NCI-H2029 treated with DMSO at 0.1 percent for 48 hours (cell line): ENCODE data around the gene KRTAP3-3.
A peak's percentile ranks its signal among the peaks of the same experiment; 100 is the strongest.

Source experiments
- DNase-seq: peaks from one replicate; lab custom pipeline; 2025; lab: John Stamatoyannopoulos, UW

KRTAP3-3 gene

DNA sequence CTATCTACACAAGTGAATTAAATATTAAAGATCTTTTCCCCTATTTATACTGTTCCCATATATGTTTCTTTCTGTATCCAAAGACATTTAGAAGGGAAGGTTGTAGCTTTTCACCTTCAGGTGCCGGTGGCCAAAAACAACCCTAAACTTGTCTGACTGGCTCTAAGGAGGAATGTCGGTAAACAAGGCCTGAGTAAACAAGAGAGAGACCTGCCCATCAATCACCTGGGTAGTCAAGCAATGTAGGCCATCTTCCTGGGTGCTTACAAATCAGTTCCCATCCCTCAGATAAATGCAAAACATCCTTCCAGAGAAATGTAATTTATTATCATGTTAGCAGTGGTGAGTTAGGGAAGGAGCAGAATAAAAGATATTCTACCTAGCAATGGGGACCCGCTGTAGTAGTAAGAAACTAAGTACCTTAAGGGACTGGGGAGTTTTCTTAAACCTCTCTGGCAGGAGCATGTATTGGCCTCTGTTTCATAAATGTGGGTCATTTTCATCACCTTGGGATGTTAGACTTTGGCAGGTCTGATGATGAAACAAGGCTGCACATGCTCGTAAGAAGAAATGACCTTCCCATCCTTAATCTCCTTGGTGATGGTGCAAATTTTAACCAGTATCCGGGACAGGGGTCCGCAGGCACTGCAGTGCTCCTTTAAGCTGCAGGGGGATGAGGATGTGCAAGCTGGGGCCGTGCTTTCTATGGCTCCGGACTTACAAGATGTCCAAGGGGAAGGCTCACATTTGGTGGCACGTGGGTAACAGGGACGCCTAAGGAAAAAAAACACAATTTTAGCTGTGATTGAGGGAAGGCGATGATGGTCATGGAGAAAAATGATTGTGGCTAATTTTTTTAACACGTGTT lies 35.6 kb downstream of the KRTAP3-3 start:
- DNase-seq = peak; percentile 58

DNA sequence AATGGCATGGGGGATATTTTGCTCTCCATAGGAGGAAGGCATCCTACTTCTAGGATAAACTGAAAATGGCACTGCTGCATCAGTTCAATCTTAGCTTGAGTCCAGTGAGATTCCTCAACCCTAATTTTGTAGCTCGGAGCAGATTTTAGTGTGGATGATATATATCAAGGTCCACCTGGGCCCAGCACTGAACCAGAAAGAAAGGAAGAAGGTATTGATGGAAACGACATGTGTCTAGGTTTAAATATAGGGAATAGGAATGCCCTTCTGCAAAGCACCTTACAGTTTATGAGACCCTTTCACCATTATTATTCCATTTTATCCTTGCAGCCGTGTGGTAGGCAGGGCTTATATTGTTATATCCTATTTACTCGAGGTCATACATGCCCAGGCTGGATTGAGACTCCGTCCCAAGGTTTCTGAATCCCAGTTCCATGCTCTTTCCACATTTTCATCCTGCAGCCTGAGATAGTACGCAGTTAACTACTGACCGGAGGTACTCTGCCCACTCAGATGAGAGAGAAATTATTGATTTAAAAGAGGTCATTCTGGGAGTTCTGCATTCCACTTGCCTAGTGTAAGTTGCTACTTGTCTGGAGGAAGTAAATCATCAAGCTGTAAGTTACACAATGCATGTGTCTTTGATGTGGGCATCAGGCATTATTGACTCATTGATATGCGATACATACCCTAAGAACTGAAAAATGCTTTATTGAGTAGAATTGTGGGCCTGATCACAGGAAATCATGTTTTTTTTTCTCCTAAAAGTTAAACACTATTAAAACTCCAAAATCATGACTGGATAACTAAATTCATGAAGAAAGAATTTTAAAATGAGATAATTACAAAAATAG lies 37.3 kb downstream of the KRTAP3-3 start:
- DNase-seq = no peak

DNA sequence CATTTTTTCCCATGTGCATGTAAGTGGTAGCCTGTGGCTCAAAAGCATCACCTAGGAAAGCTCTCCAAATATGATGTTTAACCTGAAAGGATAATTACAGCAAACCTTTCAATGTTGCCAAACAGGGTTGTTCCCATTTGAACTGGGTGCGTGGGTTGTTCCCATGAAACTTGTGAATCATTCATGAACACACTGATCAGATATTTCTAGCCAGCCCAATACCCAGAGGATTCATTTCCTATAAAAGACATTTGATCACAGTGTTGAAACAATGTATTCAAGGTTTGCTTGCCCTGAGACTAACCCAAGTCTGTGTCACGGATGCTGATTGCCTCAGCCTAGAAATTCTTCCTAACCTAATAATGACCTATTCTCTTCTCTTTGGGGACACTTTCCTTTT lies 40.1 kb downstream of the KRTAP3-3 start:
- DNase-seq = no peak

DNA sequence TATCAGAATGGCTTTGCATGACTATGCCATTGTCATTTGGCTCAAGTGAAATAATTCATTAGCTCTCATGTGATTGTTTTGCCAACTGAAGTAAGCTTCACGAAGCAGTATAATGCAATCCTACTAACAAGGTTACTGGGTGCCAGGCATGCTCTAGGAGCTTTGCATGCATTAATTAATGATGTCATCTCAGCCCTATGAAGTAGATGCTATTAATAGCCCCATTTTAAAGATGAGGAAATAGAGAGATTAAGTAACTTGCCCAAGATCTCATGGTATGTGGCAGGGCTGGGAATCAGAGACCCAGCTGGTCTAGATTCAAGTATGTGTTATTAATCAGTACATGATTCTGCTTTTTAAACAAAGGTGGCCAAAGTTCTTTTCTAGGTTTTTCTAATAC lies 41.3 kb downstream of the KRTAP3-3 start:
- DNase-seq = no peak

DNA sequence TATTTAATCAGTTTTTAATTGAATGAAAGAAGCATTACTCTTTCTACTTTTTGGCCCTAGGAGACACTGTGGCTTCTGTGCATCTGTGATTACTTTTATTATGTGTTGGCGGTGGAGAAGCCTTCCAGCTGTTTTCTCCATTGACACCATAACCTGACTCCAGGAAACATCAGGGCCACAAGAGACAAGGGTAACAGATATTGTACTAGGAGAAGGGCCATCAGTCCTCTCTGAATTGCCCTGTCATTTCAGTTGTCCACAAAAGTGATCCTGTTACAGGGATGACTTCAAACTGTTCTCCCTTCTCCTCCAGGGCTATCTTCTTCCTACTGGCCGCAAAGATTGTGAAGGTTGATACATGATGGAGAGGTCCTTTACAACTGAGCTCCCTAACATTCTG lies 41.8 kb downstream of the KRTAP3-3 start:
- no peak for DNase-seq

DNA sequence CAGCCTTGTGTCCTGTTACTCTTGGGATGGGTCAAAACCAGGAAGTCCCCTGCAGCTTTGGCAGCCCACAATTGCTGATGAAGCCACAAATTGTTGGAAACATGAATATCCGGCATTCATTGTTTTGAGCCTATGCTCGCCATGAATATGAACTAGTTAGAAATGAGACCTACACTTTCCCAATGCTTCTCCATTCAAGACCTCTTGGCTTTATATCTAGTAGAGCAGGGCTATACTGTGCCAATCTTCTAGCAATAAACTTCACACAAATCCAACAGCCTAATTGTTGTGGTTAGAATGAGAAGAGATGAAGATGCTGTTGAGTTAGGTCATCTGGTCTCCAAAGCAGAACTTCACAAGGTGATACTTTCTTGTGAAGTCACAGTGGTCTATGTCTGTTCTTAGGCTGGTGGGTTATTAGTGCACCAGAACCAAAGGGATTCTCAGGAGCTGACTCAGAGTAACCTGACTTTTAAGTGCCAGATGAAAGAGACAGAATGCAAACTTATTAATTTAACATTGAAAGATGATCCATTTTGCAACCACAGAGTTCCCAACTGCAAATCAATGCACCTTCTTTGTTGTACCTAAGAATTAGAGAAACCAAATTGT lies 42.8 kb downstream of the KRTAP3-3 start:
- no peak for DNase-seq

DNA sequence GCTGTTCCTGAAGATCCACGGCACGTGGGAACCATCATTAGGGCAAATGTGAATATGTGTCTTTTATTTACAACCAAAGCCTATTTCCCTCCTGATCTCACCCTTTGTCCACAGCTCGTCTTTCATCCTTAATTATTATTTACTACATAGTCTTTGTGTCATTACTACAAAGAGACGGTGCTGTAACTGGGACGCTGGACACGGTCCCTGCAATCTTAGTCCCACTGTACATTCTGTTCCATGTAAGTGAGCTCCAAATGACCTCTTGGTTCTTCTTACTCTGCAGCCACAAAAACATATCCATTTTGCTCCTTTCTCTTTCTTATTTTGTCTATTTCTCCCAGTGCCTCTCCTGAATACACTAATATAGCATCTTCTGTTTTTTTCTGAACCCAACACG lies 43.8 kb downstream of the KRTAP3-3 start:
- no peak for DNase-seq

DNA sequence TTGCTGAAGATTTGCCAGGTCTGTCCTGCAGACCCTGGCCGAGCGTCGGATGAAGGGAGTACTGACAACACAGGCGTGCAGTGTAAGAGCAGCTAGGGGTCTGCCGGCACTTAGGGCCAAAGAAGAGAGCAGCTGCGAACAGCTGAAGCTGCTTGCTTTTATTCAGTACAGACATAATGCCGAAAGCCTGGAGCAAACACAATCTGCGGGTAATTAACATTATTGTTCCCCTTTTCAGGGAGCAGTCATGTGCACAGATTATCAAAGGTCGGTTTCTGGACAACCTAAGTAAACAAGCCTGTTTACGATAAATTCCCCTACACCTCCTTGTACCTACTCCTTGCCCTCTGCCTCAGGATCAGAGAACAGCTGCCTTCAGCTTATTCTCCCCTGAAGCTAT lies 44.5 kb downstream of the KRTAP3-3 start:
- no peak for DNase-seq

- DNase-seq = no peak
Measured at GRCh38 chr17:40947929-40948328, 46.0 kb downstream of the KRTAP3-3 start.

DNA sequence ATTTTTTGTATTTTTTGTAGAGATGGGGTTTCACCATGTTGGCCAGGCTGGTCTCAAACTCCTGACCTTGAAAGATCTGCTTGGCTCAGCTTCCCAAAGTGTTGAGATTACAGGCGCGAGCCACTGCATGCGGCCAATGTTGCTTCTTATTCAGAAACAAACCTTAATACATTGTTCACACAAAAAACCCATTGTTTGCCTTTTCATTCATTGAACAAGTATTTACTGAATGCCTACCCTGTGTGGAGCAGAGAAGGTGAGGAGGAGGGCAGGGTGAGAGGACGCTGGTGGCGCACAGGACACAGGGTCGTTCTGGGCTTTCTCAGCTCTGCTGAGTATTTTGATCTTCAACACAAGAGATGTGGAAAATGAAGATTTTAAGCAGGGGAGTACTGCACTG lies 48.5 kb downstream of the KRTAP3-3 start:
- DNase-seq = no peak

- DNase-seq = no peak
Measured at GRCh38 chr17:40944531-40944930, 49.4 kb downstream of the KRTAP3-3 start.
